Effector memory CD4-positive, alpha-beta T cell (primary cell): ENCODE data around the gene LARGE1.
A peak's percentile ranks its signal among the peaks of the same experiment; 100 is the strongest.
"Not testable (repeated sequence)": the region's sequence is repeated elsewhere in the genome, so short reads cannot be mapped to it uniquely, and the experiment has no call there.

Experiments used
- DNase-seq, 3 donors: peaks; one replicate each; pipeline ENCODE4 v3.0.0-alpha.2; 2020
- H3K27ac ChIP-seq: 2 replicates; pipeline ENCODE4 v1.7.0; 2013; ENCODE audit warnings: mild to moderate bottlenecking, low read length, moderate library complexity; ENCODE audit not compliant: insufficient read depth, poor library complexity, severe bottlenecking
- H3K27me3 ChIP-seq: replicated peaks from 2 replicates; pipeline ENCODE4 v1.7.0; 2013; ENCODE audit warnings: mild to moderate bottlenecking, low read length; ENCODE audit not compliant: insufficient read depth, control insufficient read depth, poor library complexity, severe bottlenecking
- H3K36me3 ChIP-seq: 2 replicates; pipeline ENCODE4 v1.7.0; 2013; ENCODE audit warnings: mild to moderate bottlenecking, low read length, moderate library complexity; ENCODE audit not compliant: control insufficient read depth, insufficient read depth
- H3K4me1 ChIP-seq: 2 replicates; pipeline ENCODE4 v1.7.0; 2013; ENCODE audit warnings: low read length, mild to moderate bottlenecking; ENCODE audit not compliant: control insufficient read depth, insufficient read depth, poor library complexity, severe bottlenecking
- H3K4me3 ChIP-seq: 2 replicates; pipeline ENCODE4 v1.7.0; 2013; ENCODE audit warnings: low read length, low read depth, mild to moderate bottlenecking; ENCODE audit not compliant: insufficient read depth, poor library complexity, severe bottlenecking
- H3K9me3 ChIP-seq: 2 replicates; pipeline ENCODE4 v1.7.0; 2013; ENCODE audit warnings: mild to moderate bottlenecking, low read length, moderate library complexity; ENCODE audit not compliant: control insufficient read depth

LARGE1 gene

DNA sequence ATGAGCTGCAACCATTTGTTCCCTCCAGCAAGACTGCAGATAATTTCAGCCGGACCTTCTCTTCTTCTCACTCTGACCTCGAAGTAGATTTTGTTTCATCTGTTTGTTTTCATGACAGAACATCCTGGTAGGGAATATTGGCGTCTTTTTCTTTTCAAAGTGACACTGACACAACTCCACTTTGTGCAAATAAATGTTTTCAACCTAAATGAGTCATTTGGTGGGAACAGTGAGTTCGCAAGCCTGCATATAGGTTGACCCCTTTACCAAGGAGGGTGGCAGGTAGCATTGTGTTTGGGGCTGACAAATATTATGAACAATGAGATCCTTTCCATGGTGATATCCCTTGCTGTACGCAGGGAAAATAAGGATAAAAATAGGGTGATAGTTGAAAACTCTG is 55.0 kb downstream of the LARGE1 start:
- Histone ChIP-seq H3K4me1 (no peaks in the 10 kb centered on the region), H3K27ac (no peak overlapping the region), H3K36me3 (no peaks in the 10 kb centered on the region), H3K4me3 (no peak overlapping the region), H3K27me3 (no peaks in the 10 kb centered on the region), H3K9me3 (no peaks in the 10 kb centered on the region)
- DNase-seq: no peak

GRCh38 chr22:33864723-33865130 is 55.5 kb downstream of the LARGE1 start:
- Histone ChIP-seq H3K27ac (no peak overlapping the region), H3K4me3 (no peak overlapping the region), H3K9me3 (no peaks in the 10 kb centered on the region), H3K36me3 (no peaks in the 10 kb centered on the region), H3K4me1 (no peaks in the 10 kb centered on the region), H3K27me3 (no peaks in the 10 kb centered on the region)
- DNase-seq: no peak

GRCh38 chr22:33861216-33861875 is 58.9 kb downstream of the LARGE1 start:
- no peaks in the 10 kb centered on the region for H3K27me3 ChIP-seq
- DNase-seq: no peak
- no peaks in the 10 kb centered on the region for H3K9me3 ChIP-seq
- no peaks in the 10 kb centered on the region for H3K4me1 ChIP-seq
- no peaks in the 10 kb centered on the region for H3K36me3 ChIP-seq
- no peak overlapping the region for H3K27ac ChIP-seq
- H3K4me3 ChIP-seq: no peak overlapping the region

GRCh38 chr22:33860386-33860785 is 59.9 kb downstream of the LARGE1 start:
- Histone ChIP-seq H3K27me3 (no peaks in the 10 kb centered on the region), H3K4me1 (no peaks in the 10 kb centered on the region), H3K36me3 (no peaks in the 10 kb centered on the region), H3K9me3 (no peaks in the 10 kb centered on the region), H3K4me3 (no peak overlapping the region), H3K27ac (no peak overlapping the region)
- no peak for DNase-seq

- DNase-seq: no peak
- no peak overlapping the region for H3K4me3 ChIP-seq
- no peaks in the 10 kb centered on the region for H3K36me3 ChIP-seq
- H3K9me3 ChIP-seq: no peaks in the 10 kb centered on the region
- H3K27ac ChIP-seq: no peak overlapping the region
- H3K27me3 ChIP-seq: no peaks in the 10 kb centered on the region
- H3K4me1 ChIP-seq: no peaks in the 10 kb centered on the region
Observed at GRCh38 chr22:33859311-33859710, 61.0 kb downstream of the LARGE1 start.

DNA sequence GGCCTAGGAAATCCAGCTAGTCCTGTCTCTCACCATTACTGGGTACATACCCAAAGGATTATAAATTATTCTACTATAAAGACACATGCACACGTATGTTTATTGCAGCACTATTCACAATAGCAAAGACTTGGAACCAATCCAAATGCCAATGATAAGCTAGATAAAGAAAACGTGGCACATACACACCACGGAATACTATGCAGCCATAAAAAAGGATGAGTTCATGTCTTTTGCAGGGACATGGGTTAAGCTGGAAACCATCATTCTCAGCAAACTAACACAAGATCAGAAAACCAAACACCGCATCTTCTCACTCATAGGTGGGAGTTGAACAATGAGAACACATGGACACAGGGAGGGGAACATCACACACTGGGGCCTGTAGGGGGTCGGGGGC is 61.6 kb downstream of the LARGE1 start:
- not testable (repeated sequence) for H3K9me3 ChIP-seq, H3K36me3 ChIP-seq, DNase-seq, H3K4me1 ChIP-seq, H3K4me3 ChIP-seq, H3K27me3 ChIP-seq, H3K27ac ChIP-seq

DNA sequence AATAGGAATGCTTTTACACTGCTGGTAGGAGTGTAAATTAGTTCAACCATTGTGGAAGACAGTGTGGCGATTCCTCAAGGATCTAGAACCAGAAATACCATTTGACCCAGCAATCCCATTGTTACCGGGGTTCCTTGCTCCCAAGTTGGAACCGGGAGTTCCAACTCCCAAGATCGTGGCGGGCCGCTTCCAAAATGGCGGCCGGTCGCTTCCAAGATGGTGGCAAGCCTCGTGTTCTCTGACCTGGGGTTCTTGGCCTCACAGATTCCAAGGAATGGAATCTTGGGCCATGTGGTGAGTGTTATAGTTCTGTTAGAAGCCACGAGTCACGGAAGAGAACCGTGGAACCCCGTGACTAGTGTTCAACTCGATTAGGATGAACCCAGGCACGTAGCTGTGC is 62.5 kb downstream of the LARGE1 start:
- not testable (repeated sequence) for H3K4me3 ChIP-seq, H3K27ac ChIP-seq, H3K9me3 ChIP-seq, DNase-seq, H3K4me1 ChIP-seq, H3K27me3 ChIP-seq, H3K36me3 ChIP-seq

- no peaks in the 10 kb centered on the region for H3K9me3 ChIP-seq
- no peak for DNase-seq
- H3K27ac ChIP-seq: no peak overlapping the region
- no peaks in the 10 kb centered on the region for H3K27me3 ChIP-seq
- no peaks in the 10 kb centered on the region for H3K36me3 ChIP-seq
- H3K4me1 ChIP-seq: no peaks in the 10 kb centered on the region
- H3K4me3 ChIP-seq: no peak overlapping the region
Observed at GRCh38 chr22:33854724-33855123, 65.6 kb downstream of the LARGE1 start.

GRCh38 chr22:33853200-33854097 is 66.8 kb downstream of the LARGE1 start:
- peak overlapping the region; percentile 43 for H3K4me3 ChIP-seq
- no peak overlapping the region for H3K27ac ChIP-seq
- no peak for DNase-seq
- H3K4me1 ChIP-seq: no peaks in the 10 kb centered on the region
- no peaks in the 10 kb centered on the region for H3K27me3 ChIP-seq
- no peaks in the 10 kb centered on the region for H3K36me3 ChIP-seq
- no peaks in the 10 kb centered on the region for H3K9me3 ChIP-seq

DNA sequence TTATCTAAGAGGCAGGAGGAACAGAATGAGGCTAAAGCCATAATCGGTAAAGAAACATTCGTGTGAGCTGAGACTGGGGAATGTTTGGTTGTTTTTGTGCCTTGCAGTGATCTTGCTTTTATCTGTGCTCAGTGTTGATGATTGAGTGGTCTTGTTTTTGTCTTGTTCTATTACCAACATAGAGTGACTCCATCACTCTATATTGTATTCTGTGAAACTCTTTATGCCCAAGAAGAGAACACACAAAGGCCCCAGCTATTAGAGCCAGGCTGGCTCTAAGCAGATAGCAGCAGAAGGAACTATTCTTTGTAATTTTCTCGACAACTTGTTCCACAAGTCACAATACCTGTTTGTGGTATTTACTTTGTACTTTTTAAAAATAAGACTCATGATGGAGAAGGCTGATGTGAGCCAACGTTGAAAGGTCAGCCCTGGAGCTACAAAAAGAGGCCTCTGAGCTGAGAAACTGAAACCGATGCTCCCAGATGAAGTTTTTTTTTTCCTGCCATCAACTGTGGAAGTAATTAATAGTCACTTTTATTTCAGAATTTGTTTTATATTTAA is 68.4 kb downstream of the LARGE1 start:
- Histone ChIP-seq H3K27ac (no peak overlapping the region), H3K4me3 (no peak overlapping the region)

More for the DNA sequence above, 68.4 kb downstream of the LARGE1 start:
- no peak for DNase-seq
- Histone ChIP-seq H3K4me1 (no peaks in the 10 kb centered on the region), H3K36me3 (no peaks in the 10 kb centered on the region), H3K9me3 (no peaks in the 10 kb centered on the region), H3K27me3 (no peaks in the 10 kb centered on the region)
